Activated CD4-positive, alpha-beta T cell treated with anti-CD3 and anti-CD28 coated beads, Interleukin-2, amount 50 U/mL, for 4 hours (primary cell): ENCODE measurements around the gene ANKRD44.

Source experiments
- DNase-seq, 2 experiments: peaks; one replicate each; pipeline ENCODE4 v3.0.0-alpha.2; 2020

The ANKRD44 gene

DNA sequence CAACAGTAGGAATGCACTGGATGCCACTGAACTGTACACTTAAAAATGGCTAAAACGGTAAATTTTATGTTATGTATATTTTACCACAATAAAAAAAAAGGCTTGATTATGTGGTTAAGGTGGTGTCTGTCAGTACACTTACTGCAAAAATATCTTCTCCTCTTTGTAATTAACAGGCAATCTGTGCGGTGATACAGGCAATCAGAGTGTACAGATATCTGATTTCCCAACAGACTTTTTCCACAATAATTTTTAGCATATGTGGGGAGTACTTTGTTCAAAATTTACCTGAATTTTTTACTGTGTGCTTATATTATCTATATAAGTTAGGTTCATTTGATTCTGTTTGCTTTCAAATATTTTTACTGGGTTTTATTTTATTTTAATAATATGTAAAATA lies 209.1 kb downstream of the ANKRD44 start:
- no peak for DNase-seq

DNA sequence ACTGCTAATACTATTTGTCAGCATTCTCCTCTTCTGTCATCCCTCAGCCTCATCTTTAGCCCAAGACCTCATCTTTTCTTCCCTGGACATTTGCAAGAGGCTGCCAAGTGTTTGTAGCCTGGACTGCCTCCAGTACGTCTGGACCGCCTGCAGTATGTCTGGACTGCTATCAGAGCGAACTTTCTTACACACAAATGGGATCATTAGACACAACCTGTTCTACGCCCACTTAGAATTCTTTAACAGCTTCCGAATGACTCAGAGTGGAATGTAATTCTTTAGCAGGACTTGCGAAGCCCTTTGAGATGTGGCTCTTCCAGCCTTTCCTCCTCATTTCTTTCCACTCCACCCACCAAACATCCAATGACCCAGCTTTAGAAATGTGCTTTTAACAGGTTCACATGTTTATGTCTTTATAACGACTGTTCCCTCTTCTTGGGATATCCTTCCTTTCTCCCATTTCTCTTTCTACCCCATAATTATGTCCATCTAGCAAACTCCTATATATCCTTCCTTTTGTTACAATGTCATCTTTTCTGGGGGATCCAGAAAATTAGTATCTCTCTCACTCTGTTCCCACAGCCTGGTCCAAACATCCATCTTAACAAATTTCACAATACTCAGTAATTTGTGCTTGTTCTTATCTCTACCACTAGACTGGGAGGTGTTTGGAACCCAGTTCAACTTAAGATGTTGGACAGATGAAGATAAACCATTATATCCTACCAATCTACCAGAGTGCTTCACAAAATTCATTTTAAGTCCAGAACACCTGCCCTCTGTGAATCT lies 212.8 kb downstream of the ANKRD44 start:
- DNase-seq: no peak

DNA sequence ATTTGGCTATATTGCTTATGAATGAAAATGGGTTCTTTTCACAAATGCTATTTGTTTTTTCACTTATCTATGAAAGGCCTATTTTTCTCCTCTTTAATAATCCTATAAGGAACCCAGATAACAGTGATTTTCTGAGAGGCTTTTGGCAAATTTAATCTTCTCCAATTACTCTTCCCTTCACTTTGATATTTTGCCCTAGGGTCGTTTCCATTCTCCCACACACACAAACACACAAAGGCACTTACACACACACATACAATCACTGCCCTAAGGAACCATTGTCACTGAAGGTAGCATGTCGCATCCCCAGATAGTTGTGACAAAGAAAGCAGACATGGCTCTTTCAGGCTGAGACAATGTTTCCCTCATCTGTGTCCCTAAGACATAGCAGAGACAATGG lies 213.9 kb downstream of the ANKRD44 start:
- DNase-seq: no peak

DNA sequence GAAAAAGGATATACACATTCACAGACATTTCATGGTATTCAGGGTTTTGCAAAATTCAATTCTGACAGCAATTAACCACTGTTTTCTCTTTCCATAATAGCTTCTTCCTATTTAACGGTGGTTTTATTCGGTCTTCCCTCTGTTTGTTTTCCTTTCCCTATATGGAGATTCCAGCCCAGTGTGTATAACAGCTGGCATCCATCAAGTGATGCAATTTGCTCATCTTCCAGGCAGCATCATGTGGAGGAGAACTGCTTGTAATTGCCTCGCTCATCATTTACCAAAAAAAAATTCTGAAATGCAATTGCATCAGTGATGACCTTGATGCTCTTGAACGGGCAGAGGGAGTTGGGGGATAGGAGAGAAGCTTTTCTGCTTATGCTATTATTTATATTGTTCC lies 218.1 kb downstream of the ANKRD44 start:
- no peak for DNase-seq

DNA sequence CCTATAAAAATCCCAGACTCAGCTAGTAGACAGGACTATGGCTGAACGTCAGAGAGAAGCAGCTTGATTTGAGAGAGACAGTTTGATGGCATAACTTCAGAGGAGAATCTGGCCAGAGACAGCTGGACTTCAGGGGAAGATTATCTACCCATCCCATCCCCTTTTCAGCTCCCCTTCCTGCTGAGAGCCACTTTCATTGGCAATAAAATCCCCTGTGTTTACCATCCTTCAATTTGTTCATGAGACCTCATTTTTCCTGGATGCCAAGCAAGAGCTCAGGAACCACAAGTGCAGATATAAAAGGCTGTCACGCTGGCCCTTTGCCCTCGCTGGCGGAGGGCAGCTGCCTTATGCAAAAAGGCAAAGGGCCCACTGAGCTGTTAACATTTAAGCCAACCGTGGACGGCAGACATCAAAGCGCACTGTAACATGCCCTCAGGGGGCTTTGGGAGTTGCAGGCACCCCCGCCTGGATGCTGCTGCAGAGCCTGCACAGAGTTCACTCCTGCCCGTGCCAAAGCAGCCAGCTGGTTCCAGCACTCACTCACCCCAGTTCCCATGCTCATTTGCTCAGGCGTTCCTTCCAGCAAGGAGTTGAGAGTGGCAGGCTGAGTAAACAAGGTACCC lies 219.7 kb downstream of the ANKRD44 start:
- DNase-seq: no peak

DNA sequence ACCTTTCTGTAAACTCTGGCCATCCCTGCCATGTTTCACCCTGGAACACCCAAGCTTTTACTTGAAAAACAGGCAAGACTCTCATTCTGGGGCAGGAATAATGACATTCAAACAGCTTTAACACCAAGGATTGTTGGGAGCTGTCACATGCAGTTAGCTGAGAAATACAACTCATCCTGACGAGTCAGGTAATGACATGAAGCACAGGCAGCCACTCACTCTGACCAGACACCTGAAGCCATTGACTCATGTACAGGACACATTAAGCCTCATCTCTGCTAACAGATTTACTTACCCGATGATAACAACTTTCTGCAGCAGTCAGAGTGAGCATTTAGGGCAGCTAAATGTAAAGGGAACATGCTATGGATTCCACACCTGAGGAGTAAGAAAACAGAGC lies 220.9 kb downstream of the ANKRD44 start:
- no peak for DNase-seq

DNA sequence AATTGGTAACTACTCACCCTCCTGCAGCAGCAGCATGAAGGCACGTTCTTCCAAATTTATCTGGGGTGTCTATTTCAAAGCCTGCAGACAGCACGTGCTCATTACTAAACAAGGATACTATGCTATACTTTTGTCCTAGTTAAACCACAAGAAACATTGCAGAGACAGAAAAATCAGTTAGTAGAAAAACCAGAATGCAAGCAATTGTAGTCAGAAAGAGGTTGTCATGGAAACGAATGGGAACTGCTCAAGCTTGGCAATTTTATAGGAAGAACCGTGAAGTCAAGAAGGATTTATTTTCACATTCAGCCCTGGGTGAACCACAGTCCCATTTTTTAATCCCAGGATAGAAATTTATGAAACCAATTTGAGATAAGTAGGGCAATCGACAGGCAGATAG lies 221.9 kb downstream of the ANKRD44 start:
- no peak for DNase-seq

DNA sequence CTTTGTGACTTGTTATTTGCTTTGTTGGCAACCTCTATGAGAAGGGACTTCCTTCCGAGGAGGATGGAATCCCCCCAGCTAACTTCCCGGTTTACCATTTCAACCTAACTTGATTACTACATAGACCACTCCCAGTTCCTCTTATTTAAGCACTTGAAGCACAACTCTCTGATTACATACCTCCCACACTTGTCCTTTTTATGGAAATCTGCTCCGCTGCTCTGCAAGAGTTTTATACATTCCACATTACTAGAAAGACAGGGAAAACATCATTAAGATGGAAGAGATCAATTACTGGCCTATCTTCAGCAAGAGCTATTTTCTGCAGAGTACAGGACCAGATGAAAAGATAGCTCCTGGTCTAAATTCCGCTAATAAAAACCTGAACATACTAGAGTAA lies 224.1 kb downstream of the ANKRD44 start:
- no peak for DNase-seq

DNA sequence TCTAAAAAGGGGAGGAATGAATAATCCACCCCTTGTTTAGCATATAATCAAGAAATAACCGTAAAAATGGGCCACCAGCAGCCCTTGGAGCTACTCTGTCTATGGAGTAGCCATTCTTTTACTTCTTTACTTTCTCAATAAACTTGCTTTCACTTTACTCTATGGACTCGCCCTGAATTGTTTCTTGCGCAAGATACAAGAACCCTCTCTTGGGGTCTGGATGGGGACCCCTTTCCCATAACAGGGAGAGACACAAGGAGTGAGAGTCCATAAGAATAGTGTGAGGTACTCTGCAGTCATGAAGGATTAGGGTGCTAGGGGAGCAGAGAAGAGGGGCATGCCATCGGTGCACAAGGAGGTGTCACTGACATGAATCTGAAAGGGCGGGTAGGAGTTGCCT lies 224.9 kb downstream of the ANKRD44 start:
- DNase-seq: no peak

DNA sequence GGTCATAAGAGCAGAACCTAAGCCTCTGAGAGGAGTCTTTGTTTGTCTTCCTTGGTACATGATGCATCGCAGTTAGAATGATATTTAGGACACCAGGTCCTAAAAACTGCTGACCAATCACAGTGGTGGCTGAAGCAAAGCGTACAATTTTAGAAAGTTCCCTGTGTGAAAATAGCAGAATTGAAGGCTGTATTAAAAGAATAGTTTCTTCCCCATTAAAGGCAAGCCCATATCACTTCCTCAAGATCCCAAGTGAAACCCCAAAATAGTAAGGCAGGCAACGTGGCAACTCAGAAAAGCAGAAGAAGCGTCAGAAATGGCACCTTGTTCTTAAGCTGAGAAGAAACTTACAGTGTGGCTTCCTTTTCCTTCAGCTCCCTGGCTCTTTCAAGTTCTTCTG lies 229.3 kb downstream of the ANKRD44 start:
- DNase-seq: no peak

DNA sequence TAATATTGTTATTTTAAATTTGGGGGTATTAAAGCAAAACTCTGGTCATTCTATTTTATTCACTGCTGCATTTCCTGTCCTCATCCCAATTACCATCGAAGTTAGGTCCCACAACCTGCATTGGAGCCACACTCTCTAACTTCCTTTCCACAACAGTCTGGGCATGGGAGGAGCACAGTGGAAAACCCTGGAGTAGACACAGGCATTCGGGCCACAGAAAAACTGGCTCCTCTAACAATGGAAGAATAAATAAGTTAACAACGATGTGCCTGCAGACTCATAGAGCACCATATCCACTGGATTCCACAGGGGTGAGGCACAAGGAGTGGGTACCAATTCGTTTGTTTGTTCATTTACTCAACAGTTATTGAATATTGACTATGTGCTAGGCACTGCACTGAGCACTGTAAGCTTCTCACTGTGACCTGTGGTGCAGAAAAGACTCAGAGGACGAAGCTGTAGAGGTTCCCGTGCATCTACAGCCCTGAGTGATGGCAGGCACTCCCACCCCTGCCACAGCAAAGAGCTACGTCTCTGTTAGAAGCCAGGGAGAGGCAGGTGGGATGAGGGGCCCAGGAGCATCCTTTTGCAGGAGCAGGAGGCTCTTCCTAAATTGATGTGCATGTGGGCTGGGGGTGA lies 229.9 kb downstream of the ANKRD44 start:
- no peak for DNase-seq

DNA sequence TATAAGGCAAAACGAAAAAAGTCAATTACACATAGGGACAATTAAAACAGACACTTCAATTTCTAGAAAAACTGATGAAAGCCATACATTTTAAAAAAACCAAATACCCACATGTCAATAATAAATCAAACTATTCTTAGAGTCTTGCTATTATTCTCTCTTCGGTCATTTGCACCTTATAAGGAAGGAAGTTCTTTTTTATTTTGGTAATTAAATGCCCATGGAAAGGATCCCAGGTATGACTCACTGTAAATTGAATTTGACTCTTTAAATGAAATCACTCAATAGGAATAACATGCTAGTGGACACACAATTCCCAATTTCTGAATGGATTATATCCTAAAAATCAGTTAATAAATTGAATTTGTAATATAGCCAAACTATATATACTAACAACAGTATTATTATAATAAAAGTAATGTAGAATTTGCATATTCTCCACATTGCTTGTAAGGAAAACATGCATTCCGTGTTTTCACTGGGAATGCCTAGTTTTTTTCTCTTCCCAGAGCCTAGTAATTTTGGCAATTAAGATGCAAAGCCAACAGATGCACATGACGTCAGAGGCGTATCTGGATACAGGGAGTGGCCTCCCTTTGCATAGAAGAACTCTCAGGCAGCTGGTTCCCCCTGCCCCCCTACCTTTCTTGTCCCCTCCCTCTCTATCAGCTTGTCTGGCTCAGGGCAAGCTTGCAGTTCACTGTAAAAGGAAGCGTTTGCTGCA lies 230.6 kb downstream of the ANKRD44 start:
- DNase-seq: no peak

DNA sequence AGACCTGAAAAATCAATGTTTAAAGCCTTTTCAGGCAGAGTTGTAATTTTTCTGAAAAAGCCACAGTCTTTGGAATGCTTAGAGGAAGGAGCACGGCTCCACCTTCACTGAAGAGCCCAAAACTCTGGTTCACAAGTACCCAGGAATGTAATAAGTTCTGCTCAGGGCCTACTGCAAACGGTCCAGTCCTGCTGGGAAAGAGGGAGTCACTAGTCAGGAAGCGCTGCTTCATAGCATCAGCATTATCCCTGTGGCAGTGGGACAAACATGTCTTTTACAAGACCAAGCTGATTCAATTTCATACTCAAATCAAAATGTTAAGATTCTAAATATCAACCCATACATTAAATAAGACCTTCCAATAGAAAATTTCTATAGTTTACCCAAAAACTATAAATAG lies 231.2 kb downstream of the ANKRD44 start:
- DNase-seq: no peak

DNA sequence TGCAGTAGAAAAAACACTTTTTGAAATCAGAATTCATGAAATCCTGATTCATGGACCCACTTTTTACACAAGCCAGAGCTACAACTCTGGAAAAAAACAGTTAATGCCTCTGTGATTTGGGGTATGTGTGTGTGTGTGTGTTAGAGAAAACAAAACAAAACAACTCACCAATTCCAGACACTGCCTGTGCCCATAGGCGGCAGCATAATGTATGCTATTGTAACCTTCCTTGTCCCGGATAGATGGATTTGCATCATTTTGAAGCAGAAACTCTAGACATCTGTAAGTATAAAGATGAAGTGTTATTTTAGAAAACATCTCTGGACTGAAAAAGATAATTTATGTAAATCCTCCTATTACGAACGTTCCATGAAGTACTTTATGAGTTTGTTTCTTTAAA lies 232.0 kb downstream of the ANKRD44 start:
- DNase-seq: no peak

DNA sequence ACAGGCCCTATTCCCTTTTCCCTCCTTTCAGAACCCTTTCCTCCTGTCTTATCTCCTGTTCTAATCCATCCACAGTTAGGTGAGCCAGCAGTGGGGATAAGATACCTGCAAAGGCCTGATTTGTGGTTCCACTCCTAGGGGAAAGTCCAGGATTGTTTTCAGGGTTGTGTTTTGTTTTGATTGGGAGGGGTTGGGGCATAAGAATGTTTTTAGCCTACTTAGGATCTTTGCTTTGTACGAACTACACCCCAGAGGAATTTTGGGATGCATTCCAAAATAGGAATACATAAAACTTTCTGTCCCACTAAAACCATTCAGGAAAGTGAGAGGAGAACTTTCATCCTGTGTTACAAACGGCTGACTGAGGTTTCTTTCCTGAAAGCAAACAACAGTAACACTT lies 233.2 kb downstream of the ANKRD44 start:
- no peak for DNase-seq

DNA sequence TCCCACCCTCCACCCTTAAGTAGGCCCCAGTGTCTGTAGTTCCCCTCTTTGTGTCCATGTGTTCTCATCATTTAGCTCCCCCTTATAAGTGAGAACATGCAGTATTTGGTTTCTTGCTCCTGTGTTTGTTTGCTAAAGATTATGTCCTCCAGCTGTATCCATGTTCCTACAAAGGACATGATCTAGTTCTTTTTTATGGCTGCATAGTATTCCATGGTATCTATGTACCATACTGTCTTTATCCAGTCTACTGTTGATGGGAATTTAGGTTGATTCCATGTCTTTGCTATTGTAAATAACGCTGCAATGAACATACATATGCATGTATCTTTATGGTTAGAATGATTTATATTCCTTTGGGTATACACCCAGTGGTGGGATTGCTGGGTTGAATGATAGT lies 233.9 kb downstream of the ANKRD44 start:
- no peak for DNase-seq

DNA sequence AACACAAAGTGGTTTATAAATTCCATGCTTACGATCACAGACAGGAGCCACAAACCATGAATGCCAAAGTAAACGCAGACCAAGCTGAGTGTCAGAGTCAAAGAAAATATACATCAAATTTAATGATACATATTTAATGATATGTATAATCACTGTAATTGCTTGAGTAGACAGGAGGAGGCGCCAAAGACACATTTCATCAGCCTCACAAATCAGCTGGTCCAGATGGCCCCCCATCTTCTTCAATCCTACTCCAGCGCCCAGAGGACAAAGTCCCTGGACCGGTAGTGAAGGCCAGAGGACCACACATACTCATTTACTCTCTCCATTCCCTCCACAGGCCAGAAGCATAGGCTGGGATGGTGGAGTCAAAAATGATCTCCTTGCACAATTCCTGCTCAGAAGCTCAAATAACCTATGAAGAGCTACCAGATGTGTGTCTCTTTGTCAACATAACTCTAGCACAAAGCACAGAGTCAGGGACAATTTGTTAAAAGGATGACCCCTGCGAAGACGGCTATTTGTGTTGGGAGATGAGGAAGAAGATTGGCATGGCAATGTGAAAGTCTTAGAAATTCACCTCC lies 234.7 kb downstream of the ANKRD44 start:
- DNase-seq: no peak

DNA sequence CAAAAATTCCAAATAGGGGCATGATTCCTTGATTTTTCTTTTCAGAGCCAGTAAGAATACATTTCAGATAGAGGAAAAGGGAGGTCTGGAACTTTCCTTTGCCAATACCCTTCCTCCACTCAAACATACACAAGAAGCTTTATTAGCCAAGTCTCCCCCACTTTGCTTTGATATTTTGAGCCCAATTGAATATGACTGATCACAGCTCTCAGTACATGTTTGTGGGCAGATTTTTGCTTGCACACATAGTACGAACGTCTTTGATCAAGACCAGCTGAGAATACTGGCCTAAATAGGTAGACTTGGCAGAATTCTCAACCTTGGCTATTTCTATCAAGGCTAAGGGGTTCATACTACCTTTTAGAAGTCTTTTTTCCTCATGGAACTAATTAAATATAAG lies 235.3 kb downstream of the ANKRD44 start:
- no peak for DNase-seq

DNA sequence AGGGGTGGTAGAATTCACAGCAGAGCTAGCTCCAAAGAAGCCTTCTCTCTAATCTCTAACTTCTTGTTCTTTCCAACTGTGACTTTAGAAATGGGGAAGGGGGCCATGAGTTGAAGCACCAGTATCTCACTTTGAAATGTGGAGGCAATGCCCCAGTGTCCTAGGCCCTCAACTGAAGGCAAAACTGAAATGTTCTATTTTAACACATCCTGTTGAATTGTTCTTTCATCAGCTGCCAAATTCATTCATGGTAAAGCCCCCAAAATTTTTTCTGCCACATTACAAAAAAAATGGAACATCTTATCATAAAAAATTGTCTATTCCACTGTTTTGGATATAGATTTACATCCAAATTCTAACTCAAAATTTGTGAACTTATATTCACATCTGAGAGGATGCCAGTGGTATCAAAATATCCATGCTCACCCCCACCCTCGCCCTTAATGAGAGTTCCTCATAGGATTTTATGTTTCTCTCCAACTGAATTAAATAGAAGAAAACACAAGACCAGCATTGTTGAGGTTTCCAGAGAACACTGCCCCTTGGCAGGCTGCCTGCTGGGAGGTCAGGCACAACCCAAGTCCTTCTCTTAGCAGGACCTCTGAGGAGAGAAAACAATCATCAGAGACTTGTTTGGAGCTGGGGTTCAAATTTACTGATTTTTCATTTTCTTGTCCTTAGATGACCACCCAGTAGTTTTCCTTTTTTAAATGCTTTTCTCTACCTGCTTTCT lies 236.7 kb downstream of the ANKRD44 start:
- no peak for DNase-seq

DNA sequence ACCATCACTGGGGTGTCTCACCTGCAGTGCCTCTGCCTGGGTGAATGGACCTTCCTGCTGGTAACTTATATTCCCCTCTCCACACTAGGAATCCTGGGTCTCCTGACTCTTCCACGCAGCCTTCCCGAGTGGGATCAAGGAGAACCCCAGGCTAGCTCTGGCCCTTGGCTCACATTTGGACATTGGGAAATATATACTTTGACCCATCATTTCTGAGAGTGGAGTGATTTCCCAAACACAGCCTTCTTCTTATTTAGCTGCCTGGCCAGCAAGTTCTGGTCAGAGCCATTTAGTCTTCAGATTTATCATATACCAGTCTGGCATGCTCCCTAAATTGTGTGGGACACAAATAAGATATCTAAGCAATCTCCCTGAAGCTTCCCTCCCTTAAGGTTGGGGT lies 237.3 kb downstream of the ANKRD44 start:
- no peak for DNase-seq

DNA sequence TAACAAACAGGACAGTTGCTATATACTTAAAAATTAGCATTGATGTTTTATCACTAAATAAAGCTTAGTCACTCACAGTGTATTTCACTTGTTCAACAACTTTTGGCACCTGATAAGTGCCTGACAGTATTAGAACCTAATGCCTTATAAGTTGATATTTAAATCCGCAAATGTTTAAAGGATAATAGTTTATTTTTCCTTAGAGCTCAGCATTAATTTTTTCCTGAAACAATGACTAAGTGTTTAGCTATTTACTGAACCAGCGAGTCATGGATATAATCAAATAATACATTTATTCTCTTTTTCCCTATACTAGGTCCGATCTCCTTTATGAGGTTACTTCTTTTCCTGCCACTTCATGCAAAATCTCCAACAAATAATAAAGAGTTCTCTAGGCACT lies 238.0 kb downstream of the ANKRD44 start:
- DNase-seq: no peak

DNA sequence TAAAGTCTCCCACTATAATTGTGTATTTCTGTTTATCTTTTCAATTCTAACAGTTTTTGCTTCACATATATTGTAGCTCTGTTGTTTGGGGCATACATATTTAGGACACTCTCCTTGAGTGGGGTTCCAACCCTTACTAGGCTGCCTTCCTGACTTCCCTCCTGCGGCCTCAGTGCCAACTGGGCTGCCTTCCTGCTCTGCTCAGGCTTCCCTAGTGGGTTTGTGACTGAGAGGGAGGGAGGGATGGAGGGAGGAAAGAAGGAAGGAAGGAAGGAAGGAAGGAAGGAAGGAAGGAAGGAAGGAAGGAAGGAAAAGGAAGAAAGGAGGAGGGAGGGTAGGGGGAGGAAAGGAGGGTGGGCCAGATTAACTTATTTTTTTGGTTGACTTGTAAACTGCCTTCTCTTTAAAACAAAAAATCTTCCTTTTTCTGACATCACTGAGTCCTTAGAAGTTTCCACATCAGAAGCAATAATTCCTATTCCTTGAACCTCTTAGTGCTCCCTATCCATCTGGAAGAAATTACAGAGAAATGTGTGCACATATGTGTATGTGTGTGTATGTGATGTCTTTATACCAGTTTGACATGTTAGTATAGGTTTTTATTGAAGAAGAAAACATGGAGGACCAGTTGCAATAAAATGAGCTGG lies 238.7 kb downstream of the ANKRD44 start:
- no peak for DNase-seq
